NCI-H1105 (cell line): Measurements from ENCODE around the gene COQ5.
A peak's percentile ranks its signal among the peaks of the same experiment; 100 is the strongest.

Experiments
- DNase-seq: peaks from one replicate; lab custom pipeline; 2025; lab: John Stamatoyannopoulos, UW

Gene COQ5

GRCh38 chr12:120481022-120481767, 47.8 kb downstream of the COQ5 start:
- no peak for DNase-seq

GRCh38 chr12:120480211-120480610, 48.7 kb downstream of the COQ5 start:
- no peak for DNase-seq

DNA sequence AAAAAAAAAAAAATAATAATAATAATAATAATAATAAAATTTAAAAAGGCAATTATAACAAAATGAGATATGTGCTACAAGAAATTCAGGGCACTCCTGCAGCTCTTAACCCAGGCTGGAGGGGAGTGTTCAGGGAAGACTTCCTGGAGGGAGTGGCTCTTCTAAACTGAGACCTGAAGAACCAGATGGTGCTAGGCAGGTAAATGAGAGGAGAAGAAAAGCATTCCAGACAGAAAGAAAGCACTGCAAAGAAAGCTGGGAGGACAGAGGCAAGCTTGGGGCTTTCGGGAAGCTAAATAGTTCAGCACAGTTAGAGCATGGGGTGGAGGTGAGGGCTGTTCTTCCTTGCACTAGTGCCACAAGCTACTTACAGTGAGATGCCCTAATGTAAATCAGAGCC, 49.5 kb downstream of the COQ5 start:
- DNase-seq = no peak

- DNase-seq = no peak
Measured at GRCh38 chr12:120475643-120476042, 53.3 kb downstream of the COQ5 start.

DNA sequence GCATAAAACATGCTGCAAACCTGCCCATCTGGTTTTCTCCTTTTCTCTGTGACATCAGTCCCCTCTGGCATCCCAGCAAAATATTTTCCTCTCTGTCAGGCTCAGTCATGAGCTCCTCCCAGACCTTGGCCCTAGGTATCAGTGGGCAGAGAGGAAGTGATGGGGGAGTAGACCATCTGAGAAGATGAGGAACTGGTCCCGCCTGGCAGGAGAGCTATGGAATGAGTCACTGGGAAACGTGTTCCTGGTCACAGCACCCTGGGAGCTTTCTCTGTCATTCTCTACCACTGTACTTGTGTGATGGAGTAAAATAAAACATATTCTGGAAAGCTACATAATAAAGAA, 54.4 kb downstream of the COQ5 start:
- DNase-seq = no peak

DNA sequence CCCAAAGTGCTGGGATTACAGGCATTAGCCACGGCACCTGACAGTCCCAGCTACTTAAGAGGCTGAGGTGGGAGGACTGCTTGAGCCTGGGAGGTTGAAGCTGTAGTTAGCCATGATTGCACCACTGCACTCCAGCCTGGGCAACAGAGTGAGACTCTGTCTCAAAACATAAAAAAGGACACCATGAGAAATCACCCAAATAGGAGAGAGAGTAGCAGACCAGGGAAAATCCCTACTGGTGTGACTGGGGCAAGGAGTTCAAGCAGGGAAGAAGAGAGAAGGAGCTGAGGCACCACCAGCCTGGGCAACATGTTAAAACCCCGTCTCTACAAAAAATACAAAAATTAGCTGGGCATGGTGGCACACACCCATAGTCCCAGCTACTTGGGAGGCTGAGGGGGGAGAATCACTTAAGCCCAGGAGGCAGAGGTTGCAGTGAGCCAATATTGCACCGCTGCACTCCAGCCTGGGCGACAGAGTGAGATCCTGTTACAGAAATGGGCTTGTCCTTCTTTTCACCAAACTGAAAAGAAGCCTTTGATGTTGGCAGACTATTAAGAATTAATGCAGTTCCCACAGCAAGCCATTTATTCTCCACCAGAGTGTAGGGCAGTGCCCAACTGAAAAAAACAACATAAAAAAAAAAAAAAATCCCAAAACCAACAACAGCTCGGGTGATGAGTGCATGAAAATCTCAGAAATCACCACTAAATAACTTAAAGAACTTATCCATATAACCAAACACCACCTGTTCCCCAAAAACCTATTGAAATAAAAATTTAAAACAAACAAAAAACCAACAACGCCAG, 54.9 kb downstream of the COQ5 start:
- no peak for DNase-seq

DNA sequence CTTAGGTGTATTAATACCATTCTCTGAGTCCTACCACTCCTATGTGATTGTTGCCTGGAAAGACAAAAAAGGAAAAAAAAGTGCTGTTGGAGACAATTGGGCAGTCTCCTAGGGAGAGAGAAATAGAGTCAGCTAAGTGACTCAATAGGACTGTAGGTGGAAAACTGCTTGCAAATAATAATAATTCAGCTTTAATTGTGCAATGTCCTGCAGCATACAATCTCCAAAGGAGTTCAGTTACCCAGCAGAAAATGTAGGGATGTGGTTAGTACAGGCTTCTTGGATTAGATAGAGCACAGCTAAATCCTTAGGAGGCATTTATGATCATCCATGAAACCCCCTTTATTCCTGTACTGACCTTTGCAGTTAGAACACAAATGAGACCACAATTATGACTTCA, 56.4 kb downstream of the COQ5 start:
- no peak for DNase-seq

DNA sequence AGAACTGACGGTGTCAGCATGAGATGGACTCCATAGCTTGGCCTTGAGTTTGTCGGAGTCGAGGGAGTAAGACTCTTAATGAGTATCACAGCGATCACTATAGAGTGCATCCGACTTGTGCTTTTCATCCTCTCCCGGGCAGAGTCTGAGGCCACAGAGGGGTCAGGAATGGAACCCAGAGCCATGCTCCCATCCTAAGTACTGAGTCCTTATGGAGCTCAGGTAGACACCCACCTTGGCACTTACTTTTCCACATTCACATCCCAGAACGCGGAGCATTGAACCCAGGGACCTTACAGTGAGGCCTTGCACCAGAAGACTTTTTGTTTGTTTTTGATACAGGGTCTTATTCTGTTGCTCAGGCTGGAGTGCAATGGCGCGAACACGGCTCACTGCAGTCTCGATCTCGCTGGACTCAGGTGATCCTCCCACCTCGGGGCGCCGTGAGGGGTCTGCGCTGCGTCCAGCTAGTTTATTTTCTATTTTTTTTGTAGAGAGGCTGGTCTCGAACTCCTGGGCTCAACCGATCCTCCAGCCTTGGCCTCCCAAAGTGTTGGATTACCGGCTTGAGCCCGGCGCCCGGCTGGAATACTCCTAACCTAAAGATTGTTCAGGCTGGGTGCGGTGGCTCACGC, 58.7 kb downstream of the COQ5 start:
- no peak for DNase-seq

DNA sequence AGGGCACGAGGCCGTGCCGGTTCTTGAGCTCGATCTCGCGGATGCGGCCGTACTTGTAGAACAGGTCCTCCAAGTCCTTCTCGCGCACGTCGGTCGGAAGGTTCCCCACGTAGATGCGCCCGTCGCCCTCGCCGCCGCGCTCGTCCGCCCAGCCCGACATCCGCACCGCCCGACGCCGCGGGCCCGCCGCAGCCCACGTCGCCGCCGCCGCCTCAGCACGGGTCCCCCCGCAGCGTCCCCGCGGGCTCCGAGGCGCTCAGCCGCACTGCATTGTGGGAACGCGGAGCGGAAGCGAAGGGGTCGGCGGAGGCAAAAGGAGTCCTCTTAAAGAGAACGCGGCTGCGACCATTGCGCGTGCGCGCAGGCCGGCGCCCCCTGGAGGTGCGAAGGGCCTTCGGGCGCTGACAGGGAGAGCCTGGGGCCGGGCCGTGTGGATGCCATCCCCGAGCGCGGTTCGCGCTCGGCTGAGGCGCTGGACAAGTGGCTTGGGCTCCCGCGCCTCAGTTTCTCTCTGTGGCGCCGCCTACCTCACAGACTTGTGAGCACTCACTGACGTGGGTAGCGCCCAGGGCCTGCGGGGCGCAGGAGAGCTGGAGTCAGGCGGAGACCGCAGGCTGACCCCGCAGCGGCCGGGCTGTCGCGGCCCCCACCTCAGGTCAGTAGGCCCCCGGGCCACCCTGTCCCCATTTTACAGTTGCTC, 59.4 kb downstream of the COQ5 start, which contains the start of gene SRSF9:
TSS of gene SRSF9 (minus strand) at position 299 of the 700 bp plus-strand sequence. CDS start at position 160, 139 bp downstream.
- DNase-seq = peak; percentile 96

DNA sequence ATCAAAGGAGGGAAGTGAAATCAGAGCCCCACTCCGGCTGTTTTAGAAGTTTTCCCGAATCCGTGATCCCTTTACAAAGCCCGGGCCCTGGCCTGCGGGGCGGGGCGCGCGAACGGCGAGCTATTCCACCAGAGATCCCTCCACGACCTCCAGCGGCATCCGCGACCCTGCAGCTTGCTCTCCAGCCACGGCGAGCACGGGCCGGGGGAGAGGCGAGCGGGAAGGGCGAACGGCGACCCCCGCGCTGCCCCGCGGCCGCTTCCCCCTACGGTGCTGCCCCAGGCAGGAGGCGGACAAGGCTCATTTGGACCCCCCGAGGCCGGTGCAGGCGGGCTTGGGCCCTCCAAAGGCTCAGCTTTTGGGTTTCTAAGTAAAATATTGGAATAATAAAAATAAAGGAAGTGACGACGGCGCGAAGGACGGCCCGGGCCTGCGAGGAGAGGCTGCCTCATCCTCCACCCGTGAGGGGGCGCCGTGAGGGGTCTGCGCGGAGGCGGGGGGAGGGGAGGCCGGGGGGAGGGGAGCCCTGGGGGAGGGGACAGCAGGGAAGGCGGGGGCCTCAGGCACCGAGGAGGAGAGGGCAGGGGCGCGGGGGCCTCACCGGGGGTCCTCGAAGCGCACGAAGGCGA, 60.0 kb downstream of the COQ5 start:
- peak; percentile 57 for DNase-seq

DNA sequence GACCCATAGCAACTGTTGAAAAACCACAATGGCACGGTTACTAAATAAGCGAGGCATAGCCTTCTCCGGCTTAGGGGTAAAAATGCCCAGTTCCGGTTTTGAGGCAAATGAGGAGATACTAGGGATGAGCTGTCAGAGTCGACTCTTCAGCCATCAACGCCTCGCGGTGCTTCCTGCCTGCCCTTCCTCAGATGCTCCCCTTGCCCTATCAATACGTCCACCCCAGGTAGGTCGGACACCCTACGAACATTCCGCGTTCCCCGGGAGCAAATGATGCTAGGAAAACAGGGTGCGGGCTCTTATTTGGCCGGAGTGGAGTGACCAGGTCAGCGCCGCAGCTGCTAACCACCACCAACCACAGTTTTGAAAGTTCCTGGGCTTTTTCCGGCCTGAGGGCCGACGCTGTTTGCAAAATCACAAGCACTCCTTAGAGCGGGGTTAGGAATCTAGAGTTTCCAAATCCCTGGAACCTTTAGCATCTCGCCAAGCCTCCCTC, 60.6 kb downstream of the COQ5 start:
- no peak for DNase-seq

- no peak for DNase-seq
Measured at GRCh38 chr12:120467439-120467838, 61.5 kb downstream of the COQ5 start.

GRCh38 chr12:120466560-120467315, 62.2 kb downstream of the COQ5 start:
- peak; percentile 21 for DNase-seq

GRCh38 chr12:120465756-120466155, 63.2 kb downstream of the COQ5 start:
- DNase-seq = no peak

- DNase-seq = no peak
Measured at GRCh38 chr12:120463712-120464111, 65.2 kb downstream of the COQ5 start.

GRCh38 chr12:120462099-120462640, 66.8 kb downstream of the COQ5 start:
- no peak for DNase-seq

DNA sequence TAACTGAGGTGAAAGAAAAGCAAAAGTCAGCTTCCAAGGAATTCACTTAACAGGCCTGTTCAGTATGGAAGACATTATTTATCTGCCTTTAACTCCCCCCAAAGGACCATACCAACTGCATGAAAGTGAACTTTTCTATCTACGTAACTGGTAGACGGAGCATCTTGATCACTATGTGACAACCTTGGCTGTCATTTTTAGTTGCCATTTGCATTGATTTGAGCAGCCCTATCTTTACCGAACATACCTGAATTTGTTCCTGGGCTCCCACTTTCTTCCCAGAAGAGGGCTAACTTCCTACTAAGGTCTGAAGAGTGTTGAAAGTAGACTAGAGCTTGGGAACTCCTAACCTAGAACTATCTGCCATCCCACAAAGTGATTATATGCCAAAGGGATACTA, 68.8 kb downstream of the COQ5 start:
- DNase-seq = no peak

GRCh38 chr12:120457133-120457532, 71.8 kb downstream of the COQ5 start:
- DNase-seq = no peak

GRCh38 chr12:120455302-120455701, 73.7 kb downstream of the COQ5 start:
- DNase-seq = no peak

- DNase-seq = no peak
Measured at GRCh38 chr12:120453977-120454376, 75.0 kb downstream of the COQ5 start.
